ENCODE measurements around the gene ALG12. TPM values are rescaled to one million over a fixed set of nuclear protein-coding genes. Genes with fewer than 3 reads are reported as not detected.

The ALG12 gene
- total RNA-seq, 2 donors from 2014 or later: 19.7 to 26.2 TPM

DNA sequence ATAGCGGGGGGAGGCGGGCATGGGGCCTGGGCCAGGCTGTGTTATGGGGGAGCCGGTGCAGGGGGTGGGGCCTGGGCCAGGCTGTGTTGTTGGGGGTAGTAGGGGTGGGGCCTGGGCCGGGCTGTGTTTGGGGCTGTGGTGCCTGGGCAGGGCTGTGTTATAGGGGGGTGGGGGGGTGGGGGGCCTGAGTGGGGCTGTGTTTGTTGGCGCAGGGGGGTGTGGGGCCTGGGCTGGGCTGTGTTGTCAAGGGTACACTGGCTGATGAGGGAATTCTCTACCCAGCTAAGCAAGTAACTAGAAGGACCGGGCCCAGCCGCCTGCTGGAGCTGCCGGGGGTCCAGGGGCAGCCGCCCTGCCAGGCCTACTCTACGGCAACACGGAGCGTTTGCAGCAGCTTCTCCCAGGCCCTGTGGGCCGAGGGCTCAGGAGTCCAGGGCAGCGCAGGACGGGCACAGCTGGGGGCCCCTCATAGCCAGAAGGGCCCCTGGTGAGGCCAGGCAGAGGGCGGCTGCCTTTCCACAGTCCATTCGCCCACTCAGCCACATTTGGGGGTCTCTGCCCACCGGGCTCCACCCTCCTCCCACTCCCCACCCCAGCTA, 32.3 kb upstream of the ALG12 start:
- peak; percentile 57 for DNase-seq
- 70 to 90% methylated on average over 2 to 15 of the region's 18 CpGs for WGBS, 2 experiments (ENCODE audit: insufficient coverage in 1 of 2, insufficient read length in 1 of 2)
- no peaks in the 10 kb centered on the region for H3K27me3 Mint-ChIP-seq (ENCODE audit: insufficient read depth)
- no peaks in the 10 kb centered on the region for H3K36me3 ChIP-seq (ENCODE audit: control insufficient read depth, insufficient read depth, low read length)
- no peak overlapping the region for H3K27ac Mint-ChIP-seq
- H3K4me1 Mint-ChIP-seq: no peaks in the 10 kb centered on the region
- H3K9me3 Mint-ChIP-seq: no peaks in the 10 kb centered on the region
- no peak overlapping the region for H3K9ac ChIP-seq (ENCODE audit: extremely low read depth, low read length, poor library complexity, severe bottlenecking)
- no peaks in the 10 kb centered on the region for H3K27me3 ChIP-seq (ENCODE audit: control insufficient read depth, insufficient read depth, low read length, poor library complexity, severe bottlenecking)
- no peak overlapping the region for H3K4me3 Mint-ChIP-seq
- no peaks in the 10 kb centered on the region for H3K36me3 Mint-ChIP-seq (ENCODE audit: low read depth)
- H3K4me3 ChIP-seq (ENCODE audit: low read length): no peak overlapping the region
- TF ChIP-seq, protein P1, sequence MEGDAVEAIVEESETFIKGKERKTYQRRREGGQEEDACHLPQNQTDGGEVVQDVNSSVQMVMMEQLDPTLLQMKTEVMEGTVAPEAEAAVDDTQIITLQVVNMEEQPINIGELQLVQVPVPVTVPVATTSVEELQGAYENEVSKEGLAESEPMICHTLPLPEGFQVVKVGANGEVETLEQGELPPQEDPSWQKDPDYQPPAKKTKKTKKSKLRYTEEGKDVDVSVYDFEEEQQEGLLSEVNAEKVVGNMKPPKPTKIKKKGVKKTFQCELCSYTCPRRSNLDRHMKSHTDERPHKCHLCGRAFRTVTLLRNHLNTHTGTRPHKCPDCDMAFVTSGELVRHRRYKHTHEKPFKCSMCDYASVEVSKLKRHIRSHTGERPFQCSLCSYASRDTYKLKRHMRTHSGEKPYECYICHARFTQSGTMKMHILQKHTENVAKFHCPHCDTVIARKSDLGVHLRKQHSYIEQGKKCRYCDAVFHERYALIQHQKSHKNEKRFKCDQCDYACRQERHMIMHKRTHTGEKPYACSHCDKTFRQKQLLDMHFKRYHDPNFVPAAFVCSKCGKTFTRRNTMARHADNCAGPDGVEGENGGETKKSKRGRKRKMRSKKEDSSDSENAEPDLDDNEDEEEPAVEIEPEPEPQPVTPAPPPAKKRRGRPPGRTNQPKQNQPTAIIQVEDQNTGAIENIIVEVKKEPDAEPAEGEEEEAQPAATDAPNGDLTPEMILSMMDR (conservative IDR thresholded peaks at IDR 0.05): no peak
- H3K27ac ChIP-seq (ENCODE audit: low read depth, low read length): no peak overlapping the region
- H3K4me1 ChIP-seq (ENCODE audit: control insufficient read depth, insufficient read depth, low read length): peaks cover 6% of the 10 kb centered on the region
- H3K9me3 ChIP-seq (ENCODE audit: control insufficient read depth, low read length): no peaks in the 10 kb centered on the region

DNA sequence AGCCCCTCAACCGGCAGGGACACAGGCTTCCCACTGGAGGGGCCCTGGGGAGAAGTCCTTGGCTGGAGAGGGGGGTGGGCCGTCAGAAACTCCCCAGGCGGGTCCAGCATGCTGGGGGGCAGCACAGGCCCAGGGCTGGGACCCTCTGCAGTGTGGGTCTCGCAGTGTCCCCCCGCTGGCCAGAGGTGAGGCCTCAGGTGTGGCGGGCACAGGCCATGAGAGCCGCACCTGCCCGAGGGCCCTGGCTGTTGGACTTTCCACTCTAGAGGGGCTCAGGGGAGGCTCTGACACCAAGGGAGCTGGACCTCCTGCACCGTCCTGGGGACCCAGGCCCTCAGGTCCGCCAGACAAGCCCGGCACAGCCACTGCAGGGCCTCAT, 31.7 kb upstream of the ALG12 start:
- Histone ChIP-seq H3K27ac (ENCODE audit: low read depth, low read length) (no peak overlapping the region), H3K27me3 (ENCODE audit: control insufficient read depth, insufficient read depth, low read length, poor library complexity, severe bottlenecking) (no peaks in the 10 kb centered on the region), H3K9me3 (ENCODE audit: control insufficient read depth, low read length) (no peaks in the 10 kb centered on the region), H3K4me1 (ENCODE audit: control insufficient read depth, insufficient read depth, low read length) (peaks cover 6% of the 10 kb centered on the region), H3K36me3 (ENCODE audit: control insufficient read depth, insufficient read depth, low read length) (no peaks in the 10 kb centered on the region), H3K4me3 (ENCODE audit: low read length) (no peak overlapping the region), H3K9ac (ENCODE audit: extremely low read depth, low read length, poor library complexity, severe bottlenecking) (no peak overlapping the region)
- DNase-seq: peak; percentile 53
- WGBS, 2 experiments (ENCODE audit: insufficient coverage in 1 of 2, insufficient read length in 1 of 2): 88 to 93% methylated on average over 3 to 11 of the region's 11 CpGs
- Mint-ChIP-seq H3K36me3 (ENCODE audit: low read depth) (no peaks in the 10 kb centered on the region), H3K27ac (no peak overlapping the region), H3K4me1 (no peaks in the 10 kb centered on the region), H3K4me3 (no peak overlapping the region), H3K27me3 (ENCODE audit: insufficient read depth) (no peaks in the 10 kb centered on the region), H3K9me3 (no peaks in the 10 kb centered on the region)
- TF ChIP-seq, protein P1 (conservative IDR thresholded peaks at IDR 0.05): no peak

DNA sequence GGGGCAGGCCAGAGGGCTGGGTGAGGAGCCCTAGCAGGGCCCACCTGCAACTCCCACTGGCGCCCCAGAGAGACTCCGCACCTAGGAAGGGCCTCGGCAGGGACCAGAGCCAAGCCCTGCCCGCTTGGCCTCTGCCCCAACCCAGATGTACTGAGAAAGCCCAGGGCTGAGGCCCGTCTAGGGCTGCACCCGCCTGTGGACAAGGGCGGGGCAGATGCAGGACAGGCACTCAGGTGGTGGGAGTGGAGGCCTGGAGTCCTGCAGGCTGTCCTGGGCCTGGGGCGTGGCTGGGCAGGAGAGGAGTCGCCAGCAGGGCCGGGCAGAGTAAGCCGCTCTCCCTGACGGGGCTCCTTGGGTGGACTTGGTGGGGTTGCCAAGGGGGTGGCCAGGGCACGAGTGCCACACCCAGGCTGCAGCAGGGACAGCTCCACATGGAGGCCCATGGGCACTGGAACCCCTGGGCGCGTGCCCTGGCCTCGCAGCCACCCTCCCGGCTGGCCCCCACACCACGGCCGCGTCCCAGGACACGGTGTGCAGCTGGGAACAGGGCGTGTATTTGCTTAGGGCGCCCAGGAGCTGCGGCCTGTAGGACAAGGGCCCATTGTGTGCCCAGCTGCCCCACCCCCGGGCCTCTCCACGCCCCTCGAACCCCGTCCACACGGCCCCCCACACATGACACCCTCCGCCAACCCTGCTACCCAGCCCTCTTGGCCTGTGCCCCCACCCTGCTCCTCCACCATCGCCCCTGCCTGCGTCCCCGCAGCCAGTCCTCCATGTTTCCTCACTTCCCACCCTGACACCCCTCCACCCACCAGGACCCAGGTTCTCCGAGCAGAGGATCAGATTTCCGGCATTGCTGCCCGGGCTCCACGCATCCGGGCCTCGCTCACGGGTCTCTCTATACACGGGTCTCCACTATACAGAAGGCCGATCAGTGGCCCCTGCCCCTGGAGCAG, 31.0 kb upstream of the ALG12 start:
- Histone ChIP-seq H3K36me3 (ENCODE audit: control insufficient read depth, insufficient read depth, low read length) (no peaks in the 10 kb centered on the region), H3K27ac (ENCODE audit: low read depth, low read length) (no peak overlapping the region), H3K4me1 (ENCODE audit: control insufficient read depth, insufficient read depth, low read length) (peaks cover 6% of the 10 kb centered on the region), H3K4me3 (ENCODE audit: low read length) (no peak overlapping the region), H3K27me3 (ENCODE audit: control insufficient read depth, insufficient read depth, low read length, poor library complexity, severe bottlenecking) (no peaks in the 10 kb centered on the region), H3K9ac (ENCODE audit: extremely low read depth, low read length, poor library complexity, severe bottlenecking) (no peak overlapping the region), H3K9me3 (ENCODE audit: control insufficient read depth, low read length) (no peaks in the 10 kb centered on the region)
- Mint-ChIP-seq H3K4me1 (no peaks in the 10 kb centered on the region), H3K27me3 (ENCODE audit: insufficient read depth) (no peaks in the 10 kb centered on the region), H3K27ac (no peak overlapping the region), H3K36me3 (ENCODE audit: low read depth) (no peaks in the 10 kb centered on the region), H3K4me3 (no peak overlapping the region), H3K9me3 (no peaks in the 10 kb centered on the region)
- DNase-seq: peak; percentile 53
- TF ChIP-seq, protein P1 (conservative IDR thresholded peaks at IDR 0.05): no peak
- 93 to 97% methylated on average over 13 to 42 of the region's 42 CpGs for WGBS, 2 experiments (ENCODE audit: insufficient coverage in 1 of 2, insufficient read length in 1 of 2)

Data from endodermal cell (in vitro differentiated cells).